ENCODE data around the gene LCE1F. TPM values are rescaled to one million over a fixed set of nuclear protein-coding genes. Genes with fewer than 3 reads are reported as not detected.

LCE1F gene
- total and polyA plus RNA-seq, 2 donors from 2014 or later, result not detected

DNA sequence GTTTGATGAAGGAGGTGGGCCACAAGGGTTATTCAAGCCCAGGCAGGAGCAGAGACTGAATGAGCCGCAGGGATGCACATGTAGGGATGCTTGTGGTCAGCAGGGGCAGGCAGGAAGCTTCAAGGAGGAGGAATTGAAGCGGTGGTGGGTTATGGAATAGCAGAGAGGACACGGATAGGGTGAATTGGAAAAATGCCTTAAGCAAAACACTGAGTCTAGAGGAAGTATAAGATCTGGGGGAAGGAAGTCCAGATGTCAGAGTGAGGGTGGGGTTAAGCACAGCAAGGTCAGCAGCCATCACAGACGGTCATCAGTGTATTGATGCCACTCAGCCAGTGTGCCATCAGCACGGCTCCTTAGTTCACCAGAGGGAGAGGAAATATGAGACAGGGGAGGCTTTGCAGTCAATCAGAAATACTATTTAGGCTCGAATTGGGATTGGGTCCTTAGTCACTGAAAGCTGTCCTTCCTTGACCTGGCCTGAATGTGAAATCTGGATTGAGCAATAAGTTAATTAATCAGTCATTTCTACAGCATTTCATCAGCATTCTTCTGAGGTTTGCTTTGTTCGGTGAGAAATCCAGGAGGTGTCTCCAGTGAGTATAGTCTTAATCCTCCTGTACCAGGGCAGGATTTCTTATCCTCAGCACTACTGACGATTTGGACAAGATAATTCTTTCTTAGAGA is 6.0 kb upstream of the LCE1F start:
- intact Hi-C loops (cut with DNase I), result no loop called here
- Histone ChIP-seq H3K27ac (ENCODE audit: low read depth in 2 of 2, low read length in 2 of 2) (no peak overlapping the region), H3K9me3 (ENCODE audit: control insufficient read depth in 2 of 3, insufficient read depth in 1 of 3, low read length in 3 of 3) (no peaks in the 10 kb centered on the region), H3K4me3 (ENCODE audit: low read length in 3 of 3) (no peak overlapping the region), H3K36me3 (ENCODE audit: control insufficient read depth in 2 of 3, insufficient read depth in 3 of 3, low read length in 3 of 3) (no peaks in the 10 kb centered on the region), H3K27me3 (ENCODE audit: control insufficient read depth, insufficient read depth, low read length) (no peaks in the 10 kb centered on the region), H3K4me1 (ENCODE audit: control insufficient read depth in 2 of 3, insufficient read depth in 2 of 3, low read depth in 1 of 3, low read length in 3 of 3) (no peaks in the 10 kb centered on the region), H3K9ac (ENCODE audit: low read length in 3 of 3) (no peak overlapping the region)
- TF ChIP-seq, protein P1, sequence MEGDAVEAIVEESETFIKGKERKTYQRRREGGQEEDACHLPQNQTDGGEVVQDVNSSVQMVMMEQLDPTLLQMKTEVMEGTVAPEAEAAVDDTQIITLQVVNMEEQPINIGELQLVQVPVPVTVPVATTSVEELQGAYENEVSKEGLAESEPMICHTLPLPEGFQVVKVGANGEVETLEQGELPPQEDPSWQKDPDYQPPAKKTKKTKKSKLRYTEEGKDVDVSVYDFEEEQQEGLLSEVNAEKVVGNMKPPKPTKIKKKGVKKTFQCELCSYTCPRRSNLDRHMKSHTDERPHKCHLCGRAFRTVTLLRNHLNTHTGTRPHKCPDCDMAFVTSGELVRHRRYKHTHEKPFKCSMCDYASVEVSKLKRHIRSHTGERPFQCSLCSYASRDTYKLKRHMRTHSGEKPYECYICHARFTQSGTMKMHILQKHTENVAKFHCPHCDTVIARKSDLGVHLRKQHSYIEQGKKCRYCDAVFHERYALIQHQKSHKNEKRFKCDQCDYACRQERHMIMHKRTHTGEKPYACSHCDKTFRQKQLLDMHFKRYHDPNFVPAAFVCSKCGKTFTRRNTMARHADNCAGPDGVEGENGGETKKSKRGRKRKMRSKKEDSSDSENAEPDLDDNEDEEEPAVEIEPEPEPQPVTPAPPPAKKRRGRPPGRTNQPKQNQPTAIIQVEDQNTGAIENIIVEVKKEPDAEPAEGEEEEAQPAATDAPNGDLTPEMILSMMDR (IDR thresholded peaks at IDR 0.05; ENCODE audit: borderline replicate concordance, extremely low read depth, insufficient read depth), result no peak
- DNase-seq (no peak), FAIRE-seq (no peak)

DNA sequence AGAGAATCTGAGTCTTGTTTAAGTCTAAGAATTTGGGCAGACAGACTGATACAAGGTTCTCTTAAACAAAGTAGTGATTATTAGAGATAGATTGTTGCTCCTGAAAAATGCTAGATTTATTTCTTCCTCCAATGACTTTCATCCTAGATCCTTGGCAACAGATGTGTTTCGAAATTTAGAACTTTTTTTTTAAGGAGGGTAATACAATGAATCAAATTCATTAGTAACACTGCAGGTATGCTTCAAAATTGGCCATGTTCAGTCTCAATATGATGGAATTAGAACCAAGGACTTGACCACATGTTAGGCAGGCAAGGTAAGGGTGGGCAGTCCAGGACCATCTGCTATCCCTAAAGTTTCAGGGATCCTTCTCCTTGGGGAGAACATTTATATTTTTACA is 4.5 kb upstream of the LCE1F start:
- H3K27ac ChIP-seq (ENCODE audit: low read depth in 2 of 2, low read length in 2 of 2), result no peak overlapping the region
- peaks cover 0 to under 1% (median 0%) of the 10 kb centered on the region in 3 donors for H3K9me3 ChIP-seq (ENCODE audit: control insufficient read depth in 2 of 3, insufficient read depth in 1 of 3, low read length in 3 of 3)
- H3K9ac ChIP-seq (ENCODE audit: low read length in 3 of 3), result no peak overlapping the region
- DNase-seq, result no peak
- no peaks in the 10 kb centered on the region for H3K27me3 ChIP-seq (ENCODE audit: control insufficient read depth, insufficient read depth, low read length)
- H3K36me3 ChIP-seq (ENCODE audit: control insufficient read depth in 2 of 3, insufficient read depth in 3 of 3, low read length in 3 of 3), result no peaks in the 10 kb centered on the region
- H3K4me1 ChIP-seq (ENCODE audit: control insufficient read depth in 2 of 3, insufficient read depth in 2 of 3, low read depth in 1 of 3, low read length in 3 of 3), result no peaks in the 10 kb centered on the region
- no peak for FAIRE-seq
- intact Hi-C loops (cut with DNase I), result no loop called here
- TF ChIP-seq, protein P1 (IDR thresholded peaks at IDR 0.05; ENCODE audit: borderline replicate concordance, extremely low read depth, insufficient read depth), result no peak
- H3K4me3 ChIP-seq (ENCODE audit: low read length in 3 of 3), result no peak overlapping the region

GRCh38 chr1:152776361-152776760 is 1.4 kb downstream of the LCE1F start:
- H3K4me1 ChIP-seq (ENCODE audit: control insufficient read depth in 2 of 3, insufficient read depth in 2 of 3, low read depth in 1 of 3, low read length in 3 of 3), result no peaks in the 10 kb centered on the region
- TF ChIP-seq, protein P1 (IDR thresholded peaks at IDR 0.05; ENCODE audit: borderline replicate concordance, extremely low read depth, insufficient read depth), result no peak
- no peak overlapping the region for H3K9ac ChIP-seq (ENCODE audit: low read length in 3 of 3)
- H3K9me3 ChIP-seq (ENCODE audit: control insufficient read depth in 2 of 3, insufficient read depth in 1 of 3, low read length in 3 of 3), result peaks cover 0 to 2% (median 0%) of the 10 kb centered on the region in 3 donors
- H3K27ac ChIP-seq (ENCODE audit: low read depth in 2 of 2, low read length in 2 of 2), result no peak overlapping the region
- no peaks in the 10 kb centered on the region for H3K27me3 ChIP-seq (ENCODE audit: control insufficient read depth, insufficient read depth, low read length)
- intact Hi-C loops (cut with DNase I), result no loop called here
- no peak overlapping the region for H3K4me3 ChIP-seq (ENCODE audit: low read length in 3 of 3)
- DNase-seq, result no peak
- FAIRE-seq, result no peak
- no peaks in the 10 kb centered on the region for H3K36me3 ChIP-seq (ENCODE audit: control insufficient read depth in 2 of 3, insufficient read depth in 3 of 3, low read length in 3 of 3)

Data from kidney (tissue), 14 donors.